ENCODE data around the gene MYDGF.

- TF ChIP-seq CTCF (IDR thresholded peaks at IDR 0.05), result no peak
- no peak for TF ChIP-seq POLR2A (IDR thresholded peaks at IDR 0.05)
These were observed 47.3 kb downstream of the MYDGF start for GRCh38 chr19:4622695-4623421.

Data from esophagus squamous epithelium (tissue), 4 donors.